Hematopoietic multipotent progenitor cell (in vitro differentiated cells): ENCODE data around the gene MAST4. TPM values are rescaled to one million over a fixed set of nuclear protein-coding genes. Genes with fewer than 3 reads are reported as not detected.

Experiments used
- DNase-seq, 3 donors: peaks; one replicate each; pipeline ENCODE4 v3.0.0-alpha.2; 2011 to 2015; ENCODE audit warnings: low read depth in 2 of 3, low spot score in 2 of 3
- total RNA-seq: library from RNA; depleted of rRNA; stranded (reverse); fragments of >200 nt; gene quantifications from one replicate; pipeline ENCODE4 v1.2.3, GENCODE V29; 2012

The MAST4 gene
- 19.9 TPM for total RNA-seq

GRCh38 chr5:66595756-66596635, at the start of gene MAST4:
MAST4 (plus strand) TSS chr5:66596393; CDS start chr5:66596656, 263 bp downstream.
- peak in 2 of 3 donors; percentile 80 to 84 for DNase-seq

GRCh38 chr5:66546541-66546940, 49.7 kb upstream of the MAST4 start:
- no peak for DNase-seq

GRCh38 chr5:66551338-66551737, 44.9 kb upstream of the MAST4 start:
- no peak for DNase-seq

- DNase-seq = no peak
Observed at GRCh38 chr5:66551945-66552344, 44.2 kb upstream of the MAST4 start.

- DNase-seq = no peak
Observed at GRCh38 chr5:66553368-66553912, 42.8 kb upstream of the MAST4 start.

DNA sequence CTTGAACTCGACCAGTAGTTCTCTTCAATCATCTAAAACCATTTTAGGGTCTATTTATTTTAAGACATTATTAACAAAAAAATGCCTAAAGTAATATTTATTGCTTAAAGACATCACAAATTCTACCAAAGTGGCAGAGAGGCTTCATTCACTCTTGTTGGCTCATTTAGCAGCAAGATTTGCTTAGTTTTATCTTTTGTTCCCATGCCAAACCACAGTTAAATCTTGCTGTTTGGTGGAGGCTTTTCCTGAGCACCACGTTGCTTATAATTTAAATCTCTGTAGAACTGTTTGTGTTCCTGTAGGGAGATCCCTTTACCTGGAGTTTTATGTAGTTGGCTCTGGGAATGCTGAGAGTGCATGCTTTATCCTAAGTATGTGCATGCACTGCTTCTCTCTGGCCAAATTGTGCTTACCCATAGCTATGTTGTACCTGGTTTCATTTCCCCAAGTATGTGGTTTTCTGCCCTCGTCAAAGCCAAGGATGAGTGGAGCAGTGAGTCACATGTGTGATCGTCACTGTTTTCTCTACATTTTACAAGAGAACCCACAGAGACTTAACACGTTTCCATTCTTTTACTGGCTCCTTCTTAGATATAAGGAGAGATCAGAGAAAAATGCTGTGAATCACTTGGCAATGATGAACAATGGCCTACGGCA, 42.1 kb upstream of the MAST4 start:
- peak in 2 of 3 donors; percentile 19 to 20 for DNase-seq

DNA sequence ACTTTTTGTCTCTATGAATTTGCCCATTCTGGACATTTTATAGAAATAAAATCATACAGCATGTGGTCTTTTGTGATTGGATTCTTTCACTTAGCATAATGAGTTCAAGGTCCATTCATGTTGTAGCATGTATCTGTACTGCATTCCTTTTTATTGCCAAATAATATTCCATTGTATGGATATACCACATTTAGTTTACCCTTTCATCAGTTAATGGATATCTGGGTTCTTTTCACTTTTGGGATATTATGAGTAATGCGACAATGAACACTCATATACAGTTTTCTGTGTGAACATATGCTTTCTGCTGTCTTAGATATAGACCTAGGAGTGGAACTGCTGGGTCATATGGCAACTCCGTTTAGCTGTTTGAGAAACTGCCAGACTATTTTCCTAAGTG, 41.3 kb upstream of the MAST4 start:
- no peak for DNase-seq

GRCh38 chr5:66558560-66558959, 37.6 kb upstream of the MAST4 start:
- DNase-seq = no peak

- DNase-seq = no peak
Observed at GRCh38 chr5:66560371-66560770, 35.8 kb upstream of the MAST4 start.

DNA sequence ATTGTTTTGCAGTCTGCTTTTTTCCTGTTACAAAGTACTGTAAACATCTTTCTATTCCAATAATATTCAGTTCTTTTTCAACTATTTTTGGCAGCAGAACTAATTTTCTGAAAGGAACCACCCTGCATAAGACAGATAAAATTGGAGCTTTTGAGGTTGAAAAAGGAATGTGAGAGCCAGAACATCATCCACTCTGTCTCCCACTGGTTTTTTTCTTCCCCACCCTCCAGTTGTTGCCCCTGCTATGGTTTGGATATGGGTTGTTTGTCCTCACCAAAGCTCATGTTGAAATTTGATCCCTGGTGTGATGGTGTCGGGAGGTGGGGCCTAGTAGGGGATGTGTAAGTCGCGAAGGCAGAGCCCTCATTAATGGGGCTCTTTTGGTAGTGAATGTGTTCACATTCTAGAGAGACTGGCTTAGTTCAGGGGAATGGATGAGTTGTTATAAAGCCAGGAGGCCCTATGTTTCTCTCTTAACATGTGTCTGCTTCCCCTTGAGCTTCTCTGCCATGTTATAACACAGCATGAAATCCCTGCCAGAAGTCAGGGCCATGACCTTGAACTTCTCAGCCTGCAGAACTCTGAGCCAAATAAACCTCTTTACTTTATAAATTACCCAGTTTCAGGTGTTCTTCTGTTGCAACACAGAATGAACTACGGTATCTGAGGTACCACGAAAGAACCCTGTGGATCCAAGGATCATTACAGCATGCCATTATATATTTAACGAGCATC, 34.8 kb upstream of the MAST4 start:
- no peak for DNase-seq

DNA sequence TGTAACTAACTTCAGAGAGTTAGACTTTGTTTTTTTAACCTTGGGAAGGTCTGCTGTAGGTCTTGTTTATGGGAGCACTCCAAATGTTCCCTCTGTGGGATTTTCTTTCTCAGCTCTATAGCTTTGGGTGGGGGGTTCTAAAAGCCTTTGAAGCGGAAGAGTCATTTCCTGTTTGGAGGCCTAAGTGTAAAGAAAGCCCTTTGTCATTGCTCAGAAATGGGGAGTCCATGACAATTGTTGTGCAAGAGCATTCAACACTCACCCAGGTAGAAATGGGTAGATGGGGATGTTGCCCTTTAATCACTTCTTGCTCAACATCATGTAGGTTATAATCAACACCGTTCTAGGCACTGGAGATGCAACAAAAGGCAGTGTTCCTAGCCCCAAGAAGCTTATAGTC, 30.3 kb upstream of the MAST4 start:
- no peak for DNase-seq

GRCh38 chr5:66567474-66567873, 28.7 kb upstream of the MAST4 start:
- DNase-seq = no peak

DNA sequence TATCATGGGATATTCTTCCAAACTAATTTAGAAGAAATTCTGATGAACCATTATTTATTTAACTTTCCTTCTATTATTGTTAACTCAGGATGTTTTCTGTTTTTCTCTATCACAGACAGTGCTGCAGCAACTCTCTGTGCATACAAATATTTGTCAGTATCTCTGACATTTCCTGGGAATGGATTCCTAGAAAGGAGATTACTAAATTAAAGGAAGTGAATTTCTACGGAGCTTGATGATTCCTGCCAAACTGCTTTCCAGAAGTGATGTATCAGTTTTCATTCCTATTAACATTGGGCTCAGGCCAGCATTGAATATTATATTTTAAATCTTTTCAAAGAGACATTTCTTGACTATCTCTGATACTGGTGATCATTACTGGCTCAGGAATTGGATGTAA, 26.0 kb upstream of the MAST4 start:
- no peak for DNase-seq

- no peak for DNase-seq
Observed at GRCh38 chr5:66573733-66574132, 22.5 kb upstream of the MAST4 start.

- peak in 1 of 3 donors; percentile 34 for DNase-seq
Observed at GRCh38 chr5:66582499-66583165, 13.6 kb upstream of the MAST4 start.

DNA sequence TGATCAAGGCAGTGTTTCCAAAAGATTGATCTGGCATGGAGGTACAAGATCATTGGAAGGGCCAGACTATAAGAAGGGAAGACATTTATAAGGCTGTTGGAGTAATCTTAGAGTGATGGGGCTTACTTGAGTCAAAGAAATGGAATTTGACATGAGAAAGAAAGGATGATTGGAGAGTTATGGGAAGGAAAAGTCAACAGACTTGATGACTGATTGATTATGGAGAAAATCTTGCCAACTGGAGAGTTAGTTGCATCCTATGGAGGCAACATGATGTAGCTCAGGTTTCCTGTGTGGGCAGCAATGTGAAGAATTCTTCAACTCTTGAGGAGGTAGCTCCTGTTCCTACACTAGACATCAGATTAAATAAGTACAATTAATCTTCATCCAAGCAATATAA, 10.9 kb upstream of the MAST4 start:
- DNase-seq = no peak

DNA sequence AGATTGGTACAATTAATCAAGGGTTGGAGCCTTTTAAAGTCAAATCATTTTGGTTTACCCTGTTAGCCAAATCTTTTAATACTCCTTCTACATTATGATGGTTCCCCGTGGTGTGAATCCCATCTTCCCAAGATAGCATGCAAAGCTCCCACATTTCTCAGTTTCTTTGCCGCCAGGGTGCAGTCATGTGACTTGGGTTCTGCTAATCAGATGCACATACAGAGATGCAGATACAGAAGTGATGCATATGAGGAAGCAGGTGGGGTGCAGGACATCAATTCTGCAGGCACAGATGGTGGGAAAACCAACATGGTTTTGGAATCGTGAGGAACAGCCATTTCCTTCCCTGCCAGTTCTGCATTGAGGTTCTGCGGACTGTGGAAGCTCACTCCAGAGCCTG, 8.4 kb upstream of the MAST4 start:
- no peak for DNase-seq

GRCh38 chr5:66596636-66597182, 516 bp downstream of the MAST4 start:
- peak in 1 of 3 donors; percentile 12 for DNase-seq

- DNase-seq = peak in 2 of 3 donors; percentile 10 to 17
Observed at GRCh38 chr5:66597183-66597757, 1.1 kb downstream of the MAST4 start.

DNA sequence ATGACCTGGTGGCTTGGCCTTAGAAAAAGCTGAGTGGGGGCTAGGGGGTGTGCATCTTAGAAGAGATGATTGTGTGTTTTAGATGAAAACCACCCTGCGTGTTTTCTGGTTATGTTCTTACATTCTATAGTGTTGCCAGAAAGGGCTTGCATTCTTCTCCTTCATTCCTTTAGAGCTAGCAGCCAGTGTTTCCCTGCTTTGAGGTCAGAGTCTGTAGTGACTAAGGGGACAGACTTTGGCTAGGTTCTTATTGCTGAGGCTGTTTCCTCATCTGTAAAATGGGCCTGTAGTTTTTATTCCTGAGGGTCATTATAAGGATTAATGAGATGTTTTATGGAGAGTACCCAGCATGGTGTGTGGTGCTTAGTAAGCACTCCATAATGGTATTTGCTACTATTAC, 6.4 kb downstream of the MAST4 start:
- DNase-seq = no peak
